NCI-H146 treated with DMSO at 0.1 percent for 48 hours (cell line): ENCODE measurements around the gene C11orf65.

ENCODE experiments used
- DNase-seq: peaks from one replicate; lab custom pipeline; 2025; ENCODE audit not compliant: unreplicated experiment; lab: John Stamatoyannopoulos, UW

Gene C11orf65, protein sequence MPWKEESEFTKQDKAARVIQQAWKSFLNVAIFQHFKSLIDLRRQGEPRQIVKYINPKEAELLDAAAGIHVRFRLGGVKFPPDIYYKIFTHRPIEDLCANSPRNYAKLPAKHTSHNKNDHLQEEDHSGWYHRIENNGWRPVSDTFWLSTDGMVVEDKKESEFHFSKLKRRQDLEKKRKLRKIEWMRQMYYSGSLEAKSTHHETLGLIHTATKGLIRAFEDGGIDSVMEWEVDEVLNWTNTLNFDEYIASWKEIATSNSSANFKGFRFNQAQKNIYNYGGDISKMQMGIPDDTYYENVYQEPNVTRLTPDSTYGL

DNA sequence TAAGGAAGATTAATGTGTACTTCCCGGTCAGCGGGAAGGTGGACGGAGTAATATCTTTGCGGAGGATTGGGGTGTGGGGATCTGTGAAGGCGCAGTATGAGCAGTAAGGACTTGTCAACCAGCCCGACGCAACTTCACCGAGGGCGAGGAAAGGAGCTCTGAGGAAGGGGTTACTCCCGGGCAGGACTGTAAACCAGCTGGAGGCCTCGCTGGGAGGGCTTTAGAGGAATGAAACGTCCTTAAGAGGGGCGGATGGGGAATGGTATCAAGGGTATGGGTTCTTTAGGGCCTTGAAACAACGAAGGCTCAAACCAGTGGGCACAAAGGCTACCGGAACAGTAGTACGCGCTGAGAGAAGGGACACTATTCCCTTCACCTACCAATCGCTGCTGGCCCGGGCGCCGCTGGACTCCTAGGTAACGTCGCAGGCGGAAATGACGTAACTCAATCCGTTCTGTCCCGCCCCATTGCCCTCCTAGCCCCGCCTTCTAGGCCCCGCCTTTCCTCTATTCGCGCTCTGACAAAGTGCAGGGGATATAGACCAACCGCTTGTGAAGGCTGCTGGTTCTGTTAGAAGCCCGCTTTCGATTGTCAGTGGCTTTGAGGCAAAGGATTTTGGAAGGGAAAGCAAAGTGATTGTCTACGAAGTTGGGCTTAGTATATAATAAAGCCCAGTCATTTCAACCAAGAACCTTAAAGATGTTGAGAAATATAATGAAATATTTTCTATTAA is at the start of gene C11orf65:
TSS of gene C11orf65 (minus strand) at position 439 of the 733 bp plus-strand sequence. CDS start 5,970 bp downstream, outside the sequence.
- DNase-seq = peak; percentile 95

DNA sequence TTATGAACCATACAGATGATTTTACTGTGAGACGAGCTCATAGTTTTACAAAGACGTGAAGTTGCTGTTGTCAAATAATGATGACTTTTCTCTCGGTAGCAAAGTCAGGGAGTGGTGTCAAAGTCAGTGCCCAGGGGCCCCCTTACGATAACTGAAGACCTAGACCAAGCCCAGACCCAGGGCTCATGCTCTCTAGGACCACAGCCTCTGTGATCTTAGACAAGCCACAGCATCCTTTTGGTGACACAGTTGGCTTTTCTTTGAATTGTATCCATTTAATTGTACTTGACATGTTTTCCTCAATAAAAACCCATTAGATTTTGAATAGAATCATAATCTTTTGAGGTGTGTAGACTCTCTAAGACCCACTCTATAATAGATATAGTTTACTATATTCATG is 48.8 kb upstream of the C11orf65 start:
- DNase-seq = no peak

DNA sequence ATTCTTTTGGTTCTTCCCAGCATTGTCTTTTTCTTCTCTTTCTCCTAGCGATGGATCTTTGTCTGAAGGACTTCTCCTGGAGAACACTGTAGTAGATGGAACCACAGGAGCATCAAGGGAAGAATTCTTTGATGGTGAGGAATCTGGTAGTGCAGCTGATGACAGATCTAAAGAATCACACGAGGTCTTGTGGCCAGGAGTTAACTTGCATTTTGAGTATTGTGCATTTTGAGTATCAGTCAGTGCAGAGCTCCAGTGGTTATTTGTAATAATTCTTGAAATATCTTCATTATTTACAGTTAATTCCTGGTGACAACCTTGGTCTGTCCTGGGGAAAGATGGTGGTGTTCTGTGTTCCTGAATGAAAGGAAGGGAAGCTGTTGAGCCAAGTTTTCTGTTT is 45.4 kb upstream of the C11orf65 start:
- no peak for DNase-seq

DNA sequence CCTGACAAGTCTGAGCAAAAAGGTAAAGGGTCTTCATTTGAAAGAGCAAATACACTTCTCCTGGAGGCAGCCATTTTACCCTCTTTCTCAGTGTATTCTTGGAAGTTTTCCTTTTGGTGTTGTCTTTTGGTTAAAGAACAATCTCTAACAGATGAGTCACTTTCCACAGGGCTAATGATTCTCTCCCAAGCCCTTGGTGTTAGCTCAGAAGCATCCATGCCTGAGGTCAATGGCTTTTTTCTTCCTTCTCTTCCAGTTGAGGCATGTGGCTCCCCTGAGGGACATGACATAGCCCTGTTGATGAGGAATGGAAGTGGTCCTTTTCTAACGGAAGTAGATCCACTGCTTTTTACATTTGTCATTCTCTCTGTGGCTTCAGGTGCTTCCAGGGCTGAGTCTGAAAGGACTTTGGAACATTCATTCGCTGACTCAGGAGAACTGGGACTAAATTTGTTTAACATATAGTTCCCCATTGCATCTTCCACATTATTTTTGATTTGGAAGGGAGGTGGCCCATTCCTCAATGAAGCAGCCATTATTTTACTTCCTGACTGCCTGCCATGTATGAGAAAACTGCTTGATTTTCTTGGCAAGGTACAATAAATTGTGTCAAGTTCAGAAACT is 44.6 kb upstream of the C11orf65 start:
- no peak for DNase-seq

DNA sequence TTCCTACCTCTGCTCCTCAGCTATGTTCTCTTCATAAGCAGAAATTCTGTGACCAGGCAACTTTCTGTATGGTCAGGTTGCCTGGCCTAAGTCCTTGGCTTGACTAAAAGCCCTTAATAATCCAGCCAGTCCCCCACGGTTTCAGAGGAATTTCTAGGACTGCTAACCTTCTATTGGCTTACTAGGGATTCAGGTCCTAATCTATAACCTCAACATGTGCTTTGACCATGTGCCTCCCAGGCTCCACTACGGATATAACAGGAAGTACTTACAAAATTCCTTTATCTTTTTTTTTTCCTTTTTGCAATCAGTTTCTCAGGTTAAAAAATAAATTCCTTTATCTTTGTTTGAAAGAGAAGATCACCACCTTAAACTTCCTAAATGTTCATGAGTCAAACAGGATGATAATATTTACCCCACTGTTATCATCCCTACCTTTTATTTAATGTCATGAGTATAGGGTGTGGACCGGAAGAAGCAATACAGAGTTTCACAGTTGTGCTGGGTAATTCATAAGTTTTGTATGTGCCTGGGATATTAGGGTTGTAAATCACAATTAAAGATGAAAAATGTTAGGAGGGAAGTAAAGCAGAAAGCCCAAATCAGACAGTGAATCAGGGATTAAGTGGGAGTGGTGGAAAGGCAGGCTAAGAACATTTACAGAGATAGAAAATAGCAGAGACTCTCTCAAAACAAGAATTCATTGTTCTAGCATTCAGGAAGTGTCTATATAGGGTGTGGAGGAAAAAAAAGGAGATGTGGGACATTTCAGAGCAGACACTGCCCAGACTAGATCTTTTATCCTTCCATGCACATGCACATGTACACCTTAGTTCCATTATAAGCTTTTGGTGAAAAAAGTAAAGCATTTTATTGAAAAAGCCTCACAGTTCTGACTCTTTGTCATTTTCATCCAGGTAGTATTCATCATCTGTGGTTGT is 41.6 kb upstream of the C11orf65 start:
- DNase-seq = no peak

DNA sequence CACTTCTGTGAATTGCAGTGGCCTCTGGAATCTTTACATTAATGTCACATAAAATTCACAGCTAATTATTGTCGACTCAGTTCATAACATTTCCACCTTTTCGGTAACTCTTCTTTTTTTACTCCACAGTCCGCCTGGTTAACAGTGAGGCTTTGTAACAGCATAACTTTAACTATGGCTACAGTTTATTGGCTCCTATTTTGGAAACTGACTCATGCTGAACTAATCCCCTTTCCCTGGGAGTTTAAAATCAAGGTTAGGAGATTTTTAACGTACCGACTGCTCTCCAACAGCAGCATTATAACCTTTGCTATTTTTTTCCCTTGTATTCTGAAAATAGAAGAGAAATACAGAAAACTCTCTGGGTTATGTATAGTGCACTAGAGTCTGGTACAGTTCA is 34.1 kb upstream of the C11orf65 start:
- no peak for DNase-seq

DNA sequence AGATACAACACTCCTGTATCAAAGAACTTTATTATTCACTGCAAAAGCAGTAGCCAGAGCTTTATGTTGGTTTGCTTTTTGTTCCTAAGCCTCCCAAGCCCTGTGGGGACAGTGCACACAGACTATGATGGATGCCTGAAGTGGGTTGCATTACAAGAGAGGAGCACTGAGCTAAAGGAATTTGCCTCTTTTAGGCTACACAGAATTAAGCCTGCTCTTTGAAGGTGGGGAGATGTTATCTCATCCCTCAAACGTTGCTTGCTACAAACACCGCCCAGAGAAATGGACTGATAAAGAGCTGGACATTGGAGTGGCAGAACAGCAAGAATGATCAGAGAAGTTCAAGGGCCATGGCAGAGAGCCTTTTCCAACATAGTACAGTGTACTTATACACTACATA is 33.4 kb upstream of the C11orf65 start:
- DNase-seq = no peak

DNA sequence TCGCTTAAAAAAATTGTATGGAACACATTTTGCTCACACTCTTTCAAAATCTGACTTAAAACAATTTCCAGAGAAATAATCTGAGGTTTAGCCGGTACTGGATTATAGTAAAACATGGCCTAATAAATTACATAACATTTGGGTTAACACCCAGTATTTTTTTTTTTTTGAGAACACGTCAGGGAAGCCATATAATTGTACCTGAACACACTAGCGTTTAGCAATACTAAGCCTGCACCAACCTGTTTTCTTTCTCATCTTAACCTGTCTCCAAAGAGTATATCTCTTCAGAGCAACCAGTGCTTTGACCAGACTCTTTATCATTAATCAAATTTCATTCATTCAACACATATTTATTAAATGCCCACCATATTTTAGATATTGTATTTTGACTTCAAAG is 32.8 kb upstream of the C11orf65 start:
- no peak for DNase-seq

DNA sequence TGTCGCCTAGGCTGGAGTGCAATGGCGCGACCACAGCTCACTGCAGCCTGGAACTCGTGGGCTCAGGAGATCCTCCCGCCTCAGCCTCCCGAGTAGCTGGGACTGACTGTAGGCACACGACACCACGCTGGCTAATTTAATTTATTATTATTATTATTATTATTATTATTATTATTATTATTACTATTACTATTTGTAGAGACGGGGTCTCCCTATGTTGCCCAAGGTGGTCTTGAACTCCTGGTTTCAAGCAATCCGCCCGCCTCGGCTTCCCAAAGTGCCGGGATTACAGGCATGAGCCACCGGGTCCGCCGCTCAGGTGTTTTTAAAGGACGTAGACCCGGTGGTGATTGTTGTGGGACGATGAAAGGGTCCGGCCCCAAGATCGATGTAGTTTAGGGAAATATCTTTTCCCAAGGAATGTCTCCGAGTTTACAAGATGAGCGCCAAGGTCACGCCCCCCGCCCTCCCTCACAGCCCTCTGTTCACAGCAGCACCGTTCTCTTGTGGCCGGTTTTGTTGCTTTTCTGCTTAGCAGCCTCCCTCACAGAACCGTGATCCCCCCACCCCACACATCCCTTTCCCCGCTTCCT is 31.6 kb upstream of the C11orf65 start:
- no peak for DNase-seq

DNA sequence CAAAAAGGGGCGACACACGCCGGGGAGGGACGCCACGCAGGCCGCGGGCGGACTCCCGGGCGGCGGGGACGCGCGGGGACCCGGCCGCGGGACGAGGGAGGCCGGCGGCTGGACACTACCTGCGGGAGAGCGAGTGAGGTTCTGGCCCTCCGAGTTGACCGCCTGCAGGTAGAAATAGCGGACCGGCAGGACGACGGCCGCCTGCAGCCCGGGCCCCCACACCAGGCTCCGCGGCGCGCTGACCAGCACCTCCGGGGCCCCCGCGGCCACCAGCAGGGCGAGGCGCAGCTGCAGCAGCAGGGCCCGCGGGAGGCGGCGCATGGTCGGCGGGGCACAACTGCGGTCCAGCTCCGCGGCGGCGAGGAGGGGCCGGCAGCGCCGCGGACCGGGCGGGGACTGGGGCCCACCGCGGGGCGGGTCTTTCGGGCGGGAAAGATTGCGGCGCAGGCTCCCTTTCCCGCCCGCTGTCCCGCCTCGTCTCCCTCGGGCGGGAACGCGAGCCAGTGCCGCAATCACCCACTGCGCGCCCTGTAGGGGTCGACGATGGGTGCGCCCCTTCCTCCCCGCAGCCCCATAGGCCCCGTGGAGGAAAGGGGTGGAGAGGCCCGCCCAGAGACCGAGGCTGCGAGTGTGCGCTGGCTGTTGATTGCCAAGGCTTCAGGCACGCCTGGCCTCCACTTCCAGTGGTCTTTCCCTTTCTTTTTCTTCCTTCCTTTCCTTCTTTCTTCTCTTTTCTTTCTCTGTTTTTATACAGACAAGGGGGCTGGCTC is 30.9 kb upstream of the C11orf65 start, which contains the start of gene POGLUT3:
TSS of gene POGLUT3 (minus strand) at position 339 of the 770 bp plus-strand sequence. CDS start at position 321, 18 bp downstream.
- peak; percentile 44 for DNase-seq

DNA sequence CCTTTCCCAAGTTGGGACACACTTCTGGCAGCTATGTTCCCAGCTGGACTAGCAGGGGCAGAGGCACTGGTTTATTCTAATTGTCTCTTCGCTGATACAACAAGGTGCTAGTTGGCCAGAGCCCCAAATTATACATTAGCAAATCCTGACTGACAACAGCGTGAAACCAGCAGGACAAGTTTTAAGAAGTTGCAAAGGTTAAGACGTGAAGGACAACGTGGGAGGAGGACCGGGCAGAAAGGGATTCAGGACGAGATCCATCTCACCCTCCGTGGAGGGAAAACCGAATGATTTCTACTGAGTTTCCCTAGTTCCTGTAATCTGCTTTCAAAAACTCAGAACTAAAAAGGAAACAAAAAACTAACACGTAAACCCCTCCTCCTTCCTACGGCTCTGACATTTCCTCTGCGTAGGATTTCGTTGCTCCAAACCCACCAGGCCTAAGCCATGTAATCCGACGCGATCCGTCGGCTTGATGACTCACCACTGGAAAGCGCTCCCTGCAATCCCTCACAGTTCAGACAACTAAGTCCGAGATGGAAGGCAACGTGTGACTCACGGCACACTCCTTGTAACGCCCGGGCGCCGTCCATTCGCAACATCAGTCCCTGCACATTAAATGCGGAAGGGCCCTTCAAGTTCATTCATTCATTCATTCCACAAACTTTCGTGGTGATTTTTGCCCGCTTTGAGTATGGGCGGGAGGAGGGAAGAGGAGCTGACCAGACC is 30.2 kb upstream of the C11orf65 start:
- peak; percentile 71 for DNase-seq

DNA sequence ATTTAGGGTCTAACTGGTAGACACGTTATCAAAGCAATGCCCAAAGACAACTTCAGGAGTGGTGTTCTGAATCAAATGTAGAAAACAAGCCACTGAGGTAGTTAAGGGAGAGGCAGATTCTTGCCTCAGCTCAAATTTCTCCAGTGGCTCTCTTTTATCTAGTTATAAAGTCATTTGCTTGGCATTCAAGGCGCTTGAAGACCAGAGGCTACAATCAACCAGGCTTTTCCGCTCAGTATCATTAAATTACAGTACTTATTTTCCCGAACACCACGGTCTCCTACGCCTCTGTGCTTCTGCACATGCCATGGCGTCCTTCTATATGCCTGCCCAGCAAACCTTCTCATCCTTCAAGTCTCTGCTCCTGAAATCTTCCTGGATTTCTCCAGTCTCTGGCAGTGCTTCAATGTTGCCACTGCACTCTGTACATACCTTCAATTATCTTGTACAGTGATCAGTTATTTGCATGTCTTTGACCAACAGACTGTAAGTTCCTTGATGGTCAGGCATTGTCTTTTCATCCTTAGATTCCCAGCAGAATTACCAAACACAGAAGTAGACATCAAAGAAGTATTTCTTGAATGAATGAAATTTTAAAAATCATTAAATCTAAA is 29.4 kb upstream of the C11orf65 start:
- DNase-seq = no peak

DNA sequence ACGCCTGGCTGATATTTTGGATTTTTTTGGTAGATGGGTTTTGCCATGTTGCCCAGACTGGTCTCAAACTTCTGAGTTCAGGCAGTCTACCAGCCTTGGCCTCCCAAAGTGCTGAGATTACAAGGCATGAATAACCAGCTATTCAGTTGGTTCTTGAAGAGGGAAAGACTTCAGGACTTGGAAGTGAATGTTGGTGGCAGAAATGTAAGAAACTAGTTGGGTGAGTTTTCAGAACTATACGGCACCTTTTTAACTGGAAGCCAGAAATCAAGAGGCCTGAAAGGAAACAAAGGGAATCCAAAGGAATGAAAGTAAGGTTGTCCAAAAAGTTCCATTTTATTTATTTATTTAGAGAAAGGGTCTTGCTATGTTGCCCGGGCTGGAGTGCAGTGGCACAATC is 28.0 kb upstream of the C11orf65 start:
- DNase-seq = no peak

DNA sequence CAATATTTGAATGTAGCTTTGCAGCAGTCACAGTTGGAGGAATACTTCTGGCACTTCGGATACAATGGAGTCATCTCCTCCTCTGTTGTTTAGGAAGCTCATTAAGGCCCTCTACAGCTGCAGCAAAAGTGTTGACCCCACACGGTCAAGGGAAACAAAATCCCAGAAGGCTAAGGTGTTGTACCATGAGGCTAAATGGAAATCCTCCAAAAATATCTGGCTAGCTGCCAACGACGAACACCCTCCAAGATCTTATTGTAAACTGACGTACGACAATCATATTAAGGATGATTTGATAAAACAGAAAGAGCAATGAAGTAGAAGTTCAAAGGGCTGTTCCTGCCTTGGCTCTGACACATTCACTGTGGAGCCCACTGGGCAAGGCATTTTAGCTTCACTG is 26.9 kb upstream of the C11orf65 start:
- no peak for DNase-seq

DNA sequence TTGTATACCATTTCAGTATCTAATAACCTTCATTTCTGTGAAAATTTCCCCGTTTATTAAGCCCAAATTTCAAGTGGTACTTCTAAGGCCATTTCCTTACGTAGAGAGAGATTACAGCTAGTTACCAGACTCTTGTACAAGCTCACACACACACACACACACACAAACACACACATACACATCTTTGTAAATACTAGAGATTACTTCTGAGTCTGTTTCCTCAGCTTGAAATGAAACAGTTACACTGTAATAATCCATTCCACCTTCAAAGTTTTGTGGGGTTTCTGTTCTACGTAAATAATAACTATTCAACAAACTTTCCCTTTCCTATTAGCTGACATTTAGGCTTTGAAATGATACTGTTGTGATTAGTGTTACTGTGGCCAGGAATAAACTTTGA is 24.6 kb upstream of the C11orf65 start:
- no peak for DNase-seq

DNA sequence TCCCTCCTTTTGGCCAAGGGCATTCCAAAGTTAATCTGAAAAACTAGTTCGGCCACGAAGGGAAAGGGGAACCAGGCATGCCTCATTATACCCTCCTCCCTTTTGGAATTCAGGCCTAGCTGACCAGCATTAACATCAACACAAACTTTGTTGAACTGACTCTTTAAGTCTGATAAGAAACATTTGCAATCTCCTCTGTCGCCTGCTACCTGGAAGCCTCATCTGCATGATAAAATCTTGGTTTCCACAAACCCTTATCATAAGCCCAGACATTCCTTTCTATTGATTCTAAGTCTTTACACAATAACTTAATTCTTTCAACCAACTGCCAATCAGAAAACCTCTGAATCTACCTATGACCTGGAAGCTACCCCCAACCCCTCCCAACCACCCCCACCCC is 19.5 kb upstream of the C11orf65 start:
- no peak for DNase-seq

DNA sequence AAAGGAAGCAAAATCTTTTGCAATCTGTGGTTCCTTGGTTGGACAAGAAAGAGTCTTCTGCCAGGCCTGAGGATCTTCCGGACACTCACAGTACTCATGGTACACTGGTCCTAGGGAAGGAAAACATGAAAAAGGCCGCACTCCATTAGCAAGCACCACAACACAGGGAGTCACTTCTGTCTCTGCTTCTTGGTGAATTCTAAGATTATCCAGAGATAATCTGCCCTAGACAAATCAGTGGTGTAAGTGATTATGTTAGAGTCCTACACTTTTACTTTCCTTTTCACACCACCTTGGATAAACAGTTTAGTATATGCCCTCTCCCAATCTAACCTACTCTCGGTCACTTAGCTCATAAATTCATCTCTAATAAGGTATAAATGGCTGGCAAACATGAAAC is 19.0 kb upstream of the C11orf65 start:
- no peak for DNase-seq

DNA sequence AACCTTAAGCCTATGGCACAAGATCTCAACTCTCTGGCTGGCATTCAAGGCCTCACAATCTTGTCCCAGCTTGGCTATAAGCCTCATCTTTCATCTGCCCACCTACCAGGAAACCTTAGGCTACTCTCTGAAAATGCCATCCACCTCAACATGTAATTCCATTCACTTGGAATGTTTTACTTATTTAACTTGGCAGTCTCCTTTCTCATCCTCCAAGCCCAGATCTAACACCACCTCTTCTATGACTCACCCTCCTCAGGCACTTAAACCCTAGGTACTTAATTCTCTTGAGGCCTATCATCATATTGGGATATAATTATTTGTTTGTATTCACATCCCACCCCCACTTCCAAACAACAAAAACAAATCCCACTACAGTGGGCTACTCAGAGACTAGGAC is 15.8 kb upstream of the C11orf65 start:
- DNase-seq = no peak
